HG03342 (cell line): ENCODE measurements around the gene GRAMD1B.

Experiments
- ATAC-seq: cut with Tn5 transposase; IDR thresholded peaks from one replicate; pipeline ENCODE4 v1.9.1; 2021; ENCODE audit warnings: mild to moderate bottlenecking, moderate library complexity; ENCODE audit not compliant: unreplicated experiment

GRAMD1B gene

DNA sequence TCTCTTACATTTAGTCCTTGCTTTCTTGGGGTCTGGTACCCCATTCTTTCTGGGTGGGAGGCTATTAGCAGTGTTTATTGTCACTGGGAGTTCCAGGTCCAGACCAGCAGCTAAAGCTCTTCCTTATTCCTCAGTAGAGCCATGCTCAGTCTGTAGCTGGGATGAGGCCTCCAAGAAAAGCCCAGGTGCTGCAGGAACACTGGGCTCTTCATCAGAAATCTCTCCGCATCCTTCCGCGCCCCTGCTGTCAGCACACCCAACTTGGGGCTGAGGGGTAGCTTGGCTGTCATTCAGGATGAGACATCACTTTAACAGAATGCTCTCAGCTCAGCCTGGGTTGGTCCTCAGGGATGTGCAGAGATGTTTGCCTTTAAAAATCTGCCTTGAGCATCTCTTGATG lies 97.5 kb downstream of the GRAMD1B start:
- no peak for ATAC-seq

DNA sequence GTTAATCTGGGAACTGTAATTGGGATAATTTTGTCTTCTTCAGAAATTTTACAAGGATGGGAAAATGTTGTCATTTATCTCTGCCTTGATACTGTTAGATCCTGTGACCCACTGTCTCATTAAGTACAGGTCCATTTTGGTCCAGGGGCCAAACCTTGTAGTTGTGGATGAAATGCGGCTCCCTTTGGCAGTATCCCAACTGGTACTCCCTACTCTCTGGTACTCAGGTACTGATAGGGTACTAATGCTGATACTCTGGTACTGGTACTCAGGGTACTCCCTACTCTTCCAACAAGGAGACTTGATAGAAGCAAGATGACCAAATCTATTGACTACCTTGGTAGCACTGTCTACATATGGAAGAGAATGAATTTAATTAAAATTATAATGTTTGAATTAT lies 97.9 kb downstream of the GRAMD1B start:
- no peak for ATAC-seq

DNA sequence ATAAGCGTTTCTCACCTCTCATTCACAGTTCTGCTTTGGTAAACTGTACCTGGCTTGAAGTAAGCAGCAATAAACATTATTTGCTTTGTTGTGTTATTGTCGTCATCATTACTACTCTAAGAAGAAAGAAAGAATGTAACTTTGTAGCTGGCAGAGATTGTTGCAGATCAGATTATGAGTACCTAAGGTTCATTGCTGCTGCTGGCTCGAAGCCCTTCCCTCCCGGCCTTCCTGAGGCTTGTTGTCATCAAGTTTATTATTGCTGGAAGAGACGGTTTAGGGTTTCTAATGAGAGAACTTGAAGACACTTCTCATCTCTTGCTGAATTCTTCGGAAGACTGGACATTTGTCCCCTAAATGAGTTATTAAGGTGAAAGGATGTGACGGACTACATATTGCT lies 101.3 kb downstream of the GRAMD1B start:
- no peak for ATAC-seq

DNA sequence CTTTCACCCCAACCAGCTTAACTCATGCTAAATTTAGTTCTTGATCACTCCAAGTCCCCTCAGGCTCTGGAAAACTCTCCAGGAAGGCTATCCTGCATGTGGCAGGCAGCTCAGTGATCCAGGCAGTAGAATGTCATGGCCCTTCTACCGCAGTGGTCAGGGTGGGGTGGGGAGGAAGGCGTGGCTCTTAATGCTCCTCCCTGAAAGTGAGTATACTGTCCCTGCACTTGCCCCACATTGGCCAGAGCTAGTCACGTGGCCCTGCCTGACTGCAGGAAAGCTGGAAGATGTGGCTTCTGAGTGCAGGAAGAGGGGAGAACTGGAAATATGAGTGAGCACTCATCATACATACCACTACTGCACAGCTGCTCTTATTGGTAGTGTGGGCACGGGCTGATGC lies 102.1 kb downstream of the GRAMD1B start:
- ATAC-seq = no peak

DNA sequence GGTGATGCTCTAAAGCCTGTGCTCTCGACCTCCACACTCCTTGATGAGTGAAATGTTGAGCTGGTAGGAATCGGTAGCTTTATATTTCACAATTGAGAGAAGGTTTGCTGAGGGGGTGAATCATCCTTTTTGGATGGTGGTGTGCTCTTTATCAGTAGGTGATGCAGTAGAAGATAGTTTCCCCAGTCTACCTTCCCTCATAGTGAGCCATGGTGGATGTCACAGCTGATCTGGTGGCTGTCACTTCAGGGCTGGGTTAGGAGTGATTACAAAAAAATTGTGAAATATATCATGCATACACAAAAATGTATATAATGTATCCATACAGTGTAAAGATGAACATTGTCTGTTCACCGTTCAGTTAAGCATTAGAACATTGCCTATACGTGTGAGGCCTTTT lies 105.3 kb downstream of the GRAMD1B start:
- ATAC-seq = no peak

DNA sequence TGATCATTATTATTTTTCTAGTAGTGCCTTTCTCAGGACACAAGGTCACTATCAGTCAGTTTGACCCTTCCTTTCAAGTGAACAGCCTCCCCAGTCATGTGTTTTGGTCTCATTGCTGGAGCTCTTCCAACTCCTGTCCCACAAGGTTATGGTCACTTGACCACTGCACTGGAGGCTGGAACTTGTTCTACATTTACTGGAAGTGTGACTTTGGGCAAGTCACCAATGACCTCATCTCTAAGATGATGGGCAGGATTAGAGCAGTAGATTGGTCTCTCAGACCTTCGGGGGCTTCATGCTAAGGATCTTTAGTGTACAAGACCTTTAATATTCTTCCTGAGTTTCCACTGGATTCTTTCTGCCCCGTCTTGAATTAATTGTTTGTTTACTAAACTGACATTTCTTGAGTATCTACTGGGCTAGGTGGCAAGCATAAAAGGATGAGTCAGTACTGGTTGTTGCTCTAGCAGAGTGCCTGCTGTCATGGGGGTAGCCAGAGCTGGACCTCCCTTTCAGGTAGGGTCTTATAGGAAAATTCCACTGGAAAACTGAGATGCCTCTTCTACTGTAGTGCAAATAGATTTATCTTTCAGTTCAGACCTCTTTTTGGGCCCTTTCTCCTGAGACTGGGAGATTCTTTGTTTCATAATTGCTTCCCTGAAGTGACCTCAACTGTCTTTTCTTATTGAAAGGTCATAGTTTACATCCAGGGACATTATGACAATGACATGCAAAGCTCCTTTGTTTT lies 106.8 kb downstream of the GRAMD1B start:
- no peak for ATAC-seq

DNA sequence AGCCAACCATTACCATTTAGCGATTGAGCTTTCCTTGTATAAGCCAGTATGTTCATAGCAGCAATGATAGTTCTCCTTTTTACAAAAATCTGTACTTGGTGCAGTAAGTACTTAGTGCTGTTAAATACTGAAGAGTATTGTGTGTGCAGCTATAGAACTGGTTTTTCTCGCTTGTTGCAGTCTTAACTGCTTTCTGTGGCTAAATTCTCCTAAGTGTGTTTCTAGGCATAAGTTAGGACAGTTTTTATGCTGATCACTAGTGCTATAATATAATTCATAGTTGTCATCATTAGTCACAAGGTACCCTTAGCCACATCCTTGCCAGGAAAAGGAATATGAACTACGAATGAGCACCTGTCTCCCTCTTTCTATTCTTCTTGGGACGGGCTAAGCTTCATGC lies 107.7 kb downstream of the GRAMD1B start:
- no peak for ATAC-seq

DNA sequence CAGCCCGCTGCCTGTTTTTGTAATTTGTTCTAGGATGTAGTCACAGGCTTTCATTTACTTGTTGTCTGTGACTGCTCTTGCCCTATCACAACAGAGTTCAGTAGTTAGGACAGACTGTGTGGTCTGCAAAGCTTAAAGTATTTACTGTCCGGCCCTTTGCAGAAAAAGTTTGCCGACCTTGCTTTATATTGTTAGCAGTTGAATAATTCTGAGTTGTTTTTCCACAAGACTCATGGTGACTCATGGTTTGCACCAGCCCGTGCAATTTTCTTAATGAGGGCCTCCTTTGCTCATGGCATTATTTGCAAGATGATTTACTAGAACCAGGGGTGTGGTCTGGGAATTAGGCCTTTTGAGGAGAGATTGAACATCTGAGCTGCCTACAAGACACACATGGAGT lies 113.7 kb downstream of the GRAMD1B start:
- no peak for ATAC-seq

DNA sequence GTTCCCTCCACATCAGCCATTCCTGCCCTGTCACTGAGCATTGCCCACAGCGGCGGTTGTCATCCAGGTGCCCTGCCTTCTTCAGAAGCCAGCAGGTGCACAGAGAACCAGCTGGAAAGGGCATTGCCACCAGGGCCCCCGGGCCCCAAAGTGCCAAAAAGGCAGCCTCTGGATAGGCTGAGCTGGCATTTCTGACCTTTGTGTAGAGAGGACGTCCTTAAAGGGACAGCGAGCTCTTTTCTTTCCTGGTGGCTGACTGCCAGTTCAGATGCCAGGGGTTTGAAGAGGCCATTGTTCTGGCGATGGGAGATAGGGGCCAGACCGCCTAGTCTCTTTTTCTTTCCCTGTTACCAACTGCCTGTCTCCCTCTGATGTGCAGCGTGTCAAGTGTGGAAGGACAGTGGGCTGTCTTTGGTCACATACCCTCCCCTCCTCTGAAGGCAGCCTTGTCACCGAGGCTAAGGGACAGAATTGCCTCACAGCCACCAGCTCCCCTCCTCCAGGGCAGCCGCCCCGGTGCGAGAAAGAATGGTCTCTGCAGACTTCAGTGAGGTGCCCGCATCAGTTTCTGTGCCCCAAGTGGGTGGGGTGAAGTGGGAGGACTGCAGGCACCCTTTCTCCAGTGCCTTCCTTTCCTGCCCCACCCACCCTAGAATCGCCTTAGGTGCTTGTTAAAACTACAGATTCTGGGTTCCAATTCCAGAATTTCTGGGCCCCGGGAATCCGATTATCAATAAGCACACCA lies 114.7 kb downstream of the GRAMD1B start:
- no peak for ATAC-seq

DNA sequence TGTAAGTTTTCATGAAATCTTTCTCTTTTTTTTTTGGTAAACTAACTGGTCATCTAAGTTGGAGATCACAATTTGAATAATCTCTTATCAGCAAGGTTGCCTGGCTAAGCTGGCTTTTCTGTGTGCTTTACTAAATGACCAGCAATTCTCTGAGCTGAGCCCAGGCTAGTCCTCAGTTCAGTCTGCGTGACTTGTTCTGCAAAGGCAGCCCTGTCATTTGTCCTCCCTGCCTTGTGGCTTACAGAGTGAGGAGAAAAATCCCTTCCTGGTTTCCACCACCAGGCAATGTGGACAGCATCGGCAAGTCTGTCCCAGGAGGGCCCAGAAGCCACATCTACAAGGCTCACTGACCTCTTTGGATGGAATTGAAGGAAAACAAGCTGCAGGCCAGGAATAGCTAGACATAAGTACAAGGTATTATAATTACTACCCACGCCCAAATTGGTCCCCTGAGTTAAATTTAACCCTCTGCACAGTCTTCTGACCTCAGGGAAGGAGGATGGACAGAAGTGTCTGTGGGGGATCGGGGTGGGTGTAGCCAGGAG lies 115.7 kb downstream of the GRAMD1B start:
- ATAC-seq = no peak

DNA sequence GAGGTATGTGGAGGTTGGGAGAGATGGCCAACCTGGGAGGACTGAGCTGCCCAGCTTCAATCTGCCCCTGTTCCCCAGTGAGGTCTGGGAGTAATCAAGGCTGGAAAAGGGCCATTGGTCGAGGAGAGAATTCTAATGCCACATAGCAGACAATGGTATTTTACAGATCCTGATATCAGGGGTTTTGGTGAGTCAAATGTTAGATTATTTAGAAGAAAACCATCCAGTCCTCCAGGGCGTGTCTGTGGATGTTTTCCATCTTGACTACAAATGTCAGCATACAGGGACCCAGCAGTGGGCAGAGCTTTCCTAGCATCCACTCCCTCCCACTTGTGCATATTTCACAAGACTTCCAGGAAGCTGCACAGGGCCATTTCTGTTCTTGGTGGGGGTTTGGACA lies 116.4 kb downstream of the GRAMD1B start:
- ATAC-seq = no peak

DNA sequence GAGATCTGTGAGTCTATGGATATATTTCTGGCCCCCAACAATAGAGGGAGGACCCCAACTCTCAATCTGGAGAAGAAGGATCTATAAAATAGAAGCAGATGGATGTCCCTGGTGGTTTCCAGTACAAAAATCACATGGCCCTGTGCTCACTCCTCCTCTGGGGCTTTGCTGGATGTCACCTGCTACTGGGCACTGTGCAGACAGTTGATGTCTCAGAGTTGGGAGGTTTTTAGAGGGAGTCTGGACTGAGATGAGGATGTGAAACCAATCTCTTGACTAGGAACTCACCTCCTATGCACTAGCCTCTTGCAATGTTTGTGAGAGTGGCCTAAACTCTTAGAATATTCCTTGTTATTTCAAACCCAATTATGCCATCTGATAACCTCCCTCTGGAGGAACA lies 117.1 kb downstream of the GRAMD1B start:
- peak; percentile 98 for ATAC-seq

DNA sequence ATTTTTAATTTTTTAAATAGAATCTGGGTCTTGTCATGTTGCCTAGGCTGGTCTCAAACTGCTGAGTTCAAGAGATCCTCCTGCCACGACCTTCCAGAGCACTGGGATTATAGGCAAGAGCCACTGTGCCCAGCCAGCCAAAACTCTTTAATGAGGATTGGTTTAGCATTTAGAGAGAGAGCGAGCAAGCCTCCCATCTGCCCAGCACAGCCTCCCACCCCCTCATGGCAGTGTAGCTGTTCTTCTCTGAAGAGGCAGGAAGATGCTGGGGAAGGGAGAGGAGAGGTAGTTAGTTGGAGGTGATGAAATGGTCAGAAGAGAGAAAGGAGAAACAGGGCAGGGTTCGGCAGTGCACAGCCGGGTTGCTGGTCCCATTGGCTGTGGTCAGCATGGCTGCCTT lies 118.7 kb downstream of the GRAMD1B start:
- ATAC-seq = no peak

DNA sequence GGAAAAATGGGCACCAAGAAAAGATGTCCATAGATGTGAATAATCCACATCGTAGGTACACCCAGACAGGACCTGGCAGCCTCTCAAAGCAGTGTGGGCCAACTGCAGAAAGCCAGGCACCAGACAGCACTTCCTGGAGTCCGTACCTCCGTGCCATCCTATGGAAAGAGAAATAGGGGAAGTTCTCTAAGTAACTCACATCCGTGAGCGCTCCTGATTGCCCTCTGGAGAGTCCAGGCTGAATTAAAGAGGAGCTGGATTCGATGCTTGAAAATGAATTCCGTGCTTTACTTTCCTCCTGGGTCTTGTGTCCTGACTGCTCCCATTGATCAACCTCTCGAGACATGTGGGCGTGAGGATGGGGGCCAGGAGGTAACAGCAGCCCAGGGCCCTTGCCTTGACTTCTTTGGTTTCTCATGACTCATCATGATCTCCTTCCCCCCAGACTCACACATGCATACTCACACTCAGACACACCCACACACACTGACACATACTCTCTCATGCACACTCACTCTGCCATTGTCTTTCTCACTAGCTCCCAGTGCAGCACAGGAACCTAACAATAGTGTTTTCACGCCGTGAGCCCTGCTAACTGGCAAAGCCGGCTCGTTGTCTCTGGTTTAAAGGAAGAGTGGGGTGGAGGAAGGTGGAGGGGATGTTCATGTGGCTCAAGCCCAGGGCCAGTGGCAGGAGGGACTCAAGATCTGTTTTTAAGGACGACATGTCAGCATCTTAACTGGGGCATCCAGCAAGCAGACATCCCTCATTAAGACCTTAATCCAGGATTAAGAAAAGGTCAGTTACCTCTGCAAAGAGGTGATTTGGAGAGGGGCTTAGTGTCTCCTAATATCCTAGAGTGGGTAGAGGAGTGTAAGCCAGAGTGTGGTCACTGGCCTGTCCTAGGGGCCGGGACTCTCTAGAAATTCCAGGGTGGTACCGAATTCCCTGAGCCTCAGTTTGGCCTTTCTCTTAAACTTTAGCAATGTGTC lies 120.2 kb downstream of the GRAMD1B start:
- ATAC-seq = no peak

DNA sequence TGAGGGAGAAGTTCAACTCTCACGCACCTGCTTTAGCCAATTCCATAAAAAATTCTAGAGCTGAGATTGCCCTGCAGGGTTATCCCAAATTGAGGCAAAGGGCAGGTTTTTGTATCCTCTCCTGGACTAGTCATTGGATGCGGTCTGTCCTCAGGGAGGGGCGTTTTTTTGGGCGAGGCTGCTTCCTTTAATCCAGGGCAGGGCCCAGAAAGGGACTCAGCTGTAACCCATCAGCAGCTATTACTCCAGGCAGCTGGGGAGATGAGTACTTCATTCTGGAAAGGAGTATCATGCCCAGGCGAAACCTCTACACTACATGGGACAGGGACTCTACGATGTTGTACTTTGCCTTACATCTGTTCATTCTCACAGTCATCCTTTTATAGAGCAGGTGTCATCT lies 121.0 kb downstream of the GRAMD1B start:
- no peak for ATAC-seq

DNA sequence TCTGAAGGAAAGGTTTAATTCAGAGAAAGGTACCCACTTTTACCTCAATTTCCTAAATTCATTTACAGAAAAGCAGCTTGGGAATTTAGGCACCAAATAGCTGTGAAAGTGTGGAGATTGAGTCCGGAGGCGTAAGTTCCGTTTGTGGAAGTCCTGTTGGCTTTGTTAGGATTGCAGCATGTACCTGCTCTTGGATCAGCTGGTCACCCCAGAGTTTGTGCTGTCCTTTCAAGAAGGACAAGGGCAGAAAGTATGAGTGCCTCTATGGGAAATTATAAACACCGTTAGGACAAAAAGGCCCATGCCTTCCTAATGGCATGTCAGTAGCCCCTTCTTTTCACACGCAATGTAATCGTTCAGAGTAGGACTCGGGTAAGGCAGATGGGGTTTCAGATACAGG lies 126.6 kb downstream of the GRAMD1B start:
- no peak for ATAC-seq

DNA sequence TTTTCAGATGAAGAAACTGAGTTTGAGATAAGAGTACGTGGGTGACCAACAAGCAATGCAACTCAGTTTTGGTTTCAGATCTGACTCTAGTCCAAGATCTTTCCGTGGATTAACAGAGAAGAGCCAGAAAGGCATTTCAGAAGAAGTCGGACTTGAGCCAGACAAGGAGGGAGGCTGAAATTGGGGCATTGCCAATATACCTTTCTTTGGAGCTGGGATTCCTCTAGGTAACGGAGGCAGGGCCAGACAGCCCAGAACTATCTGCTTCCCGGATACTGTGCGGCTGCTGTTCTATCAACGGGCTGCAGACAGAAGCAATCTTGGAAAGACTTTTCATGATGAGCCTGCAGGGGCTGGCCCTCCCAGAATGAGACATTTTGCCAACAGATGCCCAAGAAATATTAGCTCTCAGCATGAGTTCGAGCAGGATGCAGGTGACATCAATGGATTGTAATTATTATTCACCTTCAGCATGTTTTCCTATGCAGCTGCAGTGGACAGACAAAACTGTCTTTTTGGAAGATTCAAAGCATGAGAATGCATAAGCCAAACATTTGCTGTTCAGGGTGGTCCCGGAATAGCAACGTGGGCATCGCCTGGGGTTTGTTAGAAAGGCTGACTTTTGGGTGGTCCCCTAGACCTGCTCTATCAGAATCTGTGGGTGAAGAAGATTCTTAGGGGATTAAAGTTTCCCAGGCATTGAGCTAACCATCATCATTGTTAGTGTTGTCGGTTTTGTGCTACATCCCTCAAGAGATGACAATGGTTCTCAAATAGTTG lies 128.7 kb downstream of the GRAMD1B start:
- ATAC-seq = no peak

DNA sequence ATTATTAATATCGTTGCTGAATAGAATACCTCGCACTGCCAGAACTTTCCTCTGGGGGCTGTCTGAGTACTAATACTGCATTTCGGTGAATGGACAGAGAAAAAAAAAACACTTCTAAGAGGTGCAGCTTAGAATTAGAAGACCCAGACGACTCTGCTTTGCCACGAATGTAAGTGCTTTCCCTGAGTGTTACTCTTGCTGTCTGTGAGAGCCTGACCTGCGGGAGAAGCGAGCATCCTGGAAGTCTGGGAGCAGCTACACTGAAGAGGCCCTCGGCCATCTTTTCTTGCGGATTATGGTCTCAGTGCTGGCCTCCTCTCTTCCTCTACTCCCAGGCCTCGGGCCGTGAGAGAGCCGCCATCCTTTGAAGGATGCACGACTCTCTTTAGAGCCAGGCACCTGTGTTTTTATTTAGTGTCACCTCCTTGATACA lies 129.5 kb downstream of the GRAMD1B start:
- no peak for ATAC-seq

DNA sequence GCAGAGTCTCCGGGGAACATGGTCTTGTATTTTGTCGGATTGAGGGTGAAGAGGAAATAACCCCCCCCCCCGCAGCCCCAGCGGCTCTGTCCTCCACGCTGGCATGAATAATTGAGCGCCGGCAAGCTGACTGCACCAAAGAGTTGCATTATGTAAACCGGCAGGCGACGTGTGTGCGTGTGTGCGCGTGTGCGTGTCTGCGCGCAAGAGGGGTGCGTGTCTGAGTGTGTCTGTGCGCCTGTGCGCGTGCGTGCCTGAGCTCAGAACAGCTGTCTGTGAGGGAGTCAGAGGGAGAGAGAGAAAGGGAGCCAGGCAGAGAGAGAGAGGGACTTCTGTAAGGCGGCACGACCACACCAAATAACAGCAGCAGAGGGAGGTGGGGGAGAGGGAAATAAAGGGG lies 129.9 kb downstream of the GRAMD1B start:
- ATAC-seq = peak; percentile 52

DNA sequence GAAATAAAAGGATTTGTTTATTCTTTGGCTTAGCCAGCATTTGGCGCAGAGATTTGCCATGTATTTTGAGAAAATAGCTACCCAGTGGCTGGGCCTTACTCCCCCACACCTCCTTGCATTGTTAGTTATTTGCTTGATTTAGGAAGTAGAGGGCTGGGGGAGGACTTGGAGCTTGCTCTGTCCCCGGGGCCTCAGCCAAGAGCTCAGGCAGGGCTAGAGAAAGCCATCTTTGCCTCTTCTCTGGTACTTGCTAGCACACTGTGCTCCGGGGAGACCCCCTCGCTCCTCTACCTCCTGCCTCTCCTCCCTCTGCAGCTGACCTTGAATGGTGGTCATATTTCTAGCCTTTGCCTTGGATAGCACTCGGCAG lies 131.3 kb downstream of the GRAMD1B start:
- ATAC-seq = no peak
